HUES48 (cell line): ENCODE results near the gene LGALS13.

Experiments used
- H3K27ac ChIP-seq: one replicate; pipeline ENCODE4 v1.7.0; 2013; ENCODE audit warnings: low read depth, low read length, inconsistent platforms
- H3K27me3 ChIP-seq: 2 replicates; pipeline ENCODE4 v1.6.1; 2013; ENCODE audit warnings: mild to moderate bottlenecking, low read length; ENCODE audit not compliant: control insufficient read depth, insufficient read depth
- H3K36me3 ChIP-seq: 2 replicates; pipeline ENCODE4 v1.6.1; 2013; ENCODE audit warnings: low read length; ENCODE audit not compliant: control insufficient read depth, insufficient read depth
- H3K4me1 ChIP-seq: 2 replicates; pipeline ENCODE4 v1.6.1; 2013; ENCODE audit warnings: mild to moderate bottlenecking, low read length; ENCODE audit not compliant: control insufficient read depth, insufficient read depth
- H3K4me3 ChIP-seq: 2 replicates; pipeline ENCODE4 v1.5.1; 2013; ENCODE audit warnings: mild to moderate bottlenecking, low read depth, low read length
- H3K9ac ChIP-seq: 2 replicates; pipeline ENCODE4 v1.6.1; 2013; ENCODE audit warnings: mild to moderate bottlenecking, low read depth, low read length, moderate library complexity
- H3K9me3 ChIP-seq: 2 replicates; pipeline ENCODE4 v1.6.1; 2013; ENCODE audit warnings: low read length; ENCODE audit not compliant: control insufficient read depth, insufficient read depth

The LGALS13 gene

GRCh38 chr19:39582891-39583625 is 19.3 kb upstream of the LGALS13 start:
- H3K9me3 ChIP-seq: no peaks in the 10 kb centered on the region; the same call in 1 of the 2 replicates
- no peaks in the 10 kb centered on the region for H3K4me1 ChIP-seq
- H3K9ac ChIP-seq: no peak overlapping the region
- no peak overlapping the region for H3K27ac ChIP-seq
- H3K27me3 ChIP-seq: no peaks in the 10 kb centered on the region
- H3K36me3 ChIP-seq: no peaks in the 10 kb centered on the region
- no peak overlapping the region for H3K4me3 ChIP-seq

GRCh38 chr19:39587496-39587895 is 14.8 kb upstream of the LGALS13 start:
- Histone ChIP-seq H3K9me3 (no peaks in the 10 kb centered on the region), H3K36me3 (no peaks in the 10 kb centered on the region), H3K27ac (no peak overlapping the region), H3K27me3 (0 out of 2 replicates have a peak, but pooled peaks cover 3% of the 10 kb centered on the region), H3K4me3 (no peak overlapping the region), H3K4me1 (no peaks in the 10 kb centered on the region), H3K9ac (no peak overlapping the region)

- H3K27ac ChIP-seq: no peak overlapping the region
- H3K4me1 ChIP-seq: no peaks in the 10 kb centered on the region
- H3K36me3 ChIP-seq: no peaks in the 10 kb centered on the region
- H3K9me3 ChIP-seq: no peaks in the 10 kb centered on the region
- H3K9ac ChIP-seq: no peak overlapping the region
- 0 out of 2 replicates have a peak, but pooled peaks cover 3% of the 10 kb centered on the region for H3K27me3 ChIP-seq
- no peak overlapping the region for H3K4me3 ChIP-seq
Observed at GRCh38 chr19:39588066-39588465, 14.3 kb upstream of the LGALS13 start.

- H3K9me3 ChIP-seq: no peaks in the 10 kb centered on the region
Observed at GRCh38 chr19:39590265-39590664, 12.1 kb upstream of the LGALS13 start.

GRCh38 chr19:39592381-39592780 is 9.9 kb upstream of the LGALS13 start:
- Histone ChIP-seq H3K27ac (no peak overlapping the region), H3K9ac (no peak overlapping the region), H3K4me3 (no peak overlapping the region), H3K4me1 (no peaks in the 10 kb centered on the region), H3K27me3 (peaks cover 7% of the 10 kb centered on the region; the same call in 1 of the 2 replicates), H3K9me3 (no peaks in the 10 kb centered on the region), H3K36me3 (no peaks in the 10 kb centered on the region)

More at GRCh38 chr19:39590265-39590664, 12.1 kb upstream of the LGALS13 start:
- peaks cover 3% of the 10 kb centered on the region; the same call in 1 of the 2 replicates for H3K27me3 ChIP-seq
- no peaks in the 10 kb centered on the region for H3K4me1 ChIP-seq
- H3K27ac ChIP-seq: no peak overlapping the region
- no peak overlapping the region for H3K9ac ChIP-seq
- no peaks in the 10 kb centered on the region for H3K36me3 ChIP-seq
- H3K4me3 ChIP-seq: no peak overlapping the region

- no peak overlapping the region for H3K4me3 ChIP-seq
- no peak overlapping the region for H3K27ac ChIP-seq
- H3K4me1 ChIP-seq: no peaks in the 10 kb centered on the region
- H3K27me3 ChIP-seq: peaks cover 4% of the 10 kb centered on the region; the same call in 1 of the 2 replicates
- H3K9me3 ChIP-seq: no peaks in the 10 kb centered on the region
- no peak overlapping the region for H3K9ac ChIP-seq
- no peaks in the 10 kb centered on the region for H3K36me3 ChIP-seq
Observed at GRCh38 chr19:39595950-39596349, 6.4 kb upstream of the LGALS13 start.

GRCh38 chr19:39596911-39597310 is 5.4 kb upstream of the LGALS13 start:
- Histone ChIP-seq H3K4me1 (no peaks in the 10 kb centered on the region), H3K9ac (no peak overlapping the region), H3K36me3 (no peaks in the 10 kb centered on the region), H3K27me3 (peaks cover 4% of the 10 kb centered on the region; the same call in 1 of the 2 replicates), H3K27ac (no peak overlapping the region), H3K9me3 (no peaks in the 10 kb centered on the region), H3K4me3 (no peak overlapping the region)

GRCh38 chr19:39599116-39599515 is 3.2 kb upstream of the LGALS13 start:
- Histone ChIP-seq H3K27me3 (peaks cover 4% of the 10 kb centered on the region; the same call in 1 of the 2 replicates), H3K9me3 (no peaks in the 10 kb centered on the region), H3K4me3 (no peak overlapping the region), H3K27ac (no peak overlapping the region), H3K4me1 (no peaks in the 10 kb centered on the region), H3K9ac (no peak overlapping the region), H3K36me3 (no peaks in the 10 kb centered on the region)

- H3K27ac ChIP-seq: no peak overlapping the region
- no peak overlapping the region for H3K9ac ChIP-seq
- no peaks in the 10 kb centered on the region for H3K36me3 ChIP-seq
- no peaks in the 10 kb centered on the region for H3K27me3 ChIP-seq
- H3K9me3 ChIP-seq: no peaks in the 10 kb centered on the region
- H3K4me3 ChIP-seq: no peak overlapping the region
- H3K4me1 ChIP-seq: 0 out of 2 replicates have a peak, but pooled peaks cover 6% of the 10 kb centered on the region
Observed at GRCh38 chr19:39603825-39604224, 1.5 kb downstream of the LGALS13 start.

- H3K9me3 ChIP-seq: 0 out of 2 replicates have a peak, but pooled peaks cover 5% of the 10 kb centered on the region
- H3K27ac ChIP-seq: no peak overlapping the region
- no peaks in the 10 kb centered on the region for H3K36me3 ChIP-seq
- no peak overlapping the region for H3K4me3 ChIP-seq
- no peak overlapping the region for H3K9ac ChIP-seq
- no peaks in the 10 kb centered on the region for H3K27me3 ChIP-seq
- H3K4me1 ChIP-seq: 0 out of 2 replicates have a peak, but pooled peaks cover 6% of the 10 kb centered on the region
Observed at GRCh38 chr19:39607021-39607420, 4.7 kb downstream of the LGALS13 start.

GRCh38 chr19:39607561-39607960 is 5.2 kb downstream of the LGALS13 start:
- H3K9ac ChIP-seq: no peak overlapping the region
- H3K9me3 ChIP-seq: peaks cover 7% of the 10 kb centered on the region; the same call in 1 of the 2 replicates
- no peaks in the 10 kb centered on the region for H3K27me3 ChIP-seq
- no peak overlapping the region for H3K4me3 ChIP-seq
- H3K4me1 ChIP-seq: 0 out of 2 replicates have a peak, but pooled peaks cover 6% of the 10 kb centered on the region
- H3K27ac ChIP-seq: no peak overlapping the region
- no peaks in the 10 kb centered on the region for H3K36me3 ChIP-seq
